ENCODE measurements around the gene PADI6.
"Not testable (repeated sequence)": the region's sequence is repeated elsewhere in the genome, so short reads cannot be mapped to it uniquely, and the experiment has no call there.

The PADI6 gene

DNA sequence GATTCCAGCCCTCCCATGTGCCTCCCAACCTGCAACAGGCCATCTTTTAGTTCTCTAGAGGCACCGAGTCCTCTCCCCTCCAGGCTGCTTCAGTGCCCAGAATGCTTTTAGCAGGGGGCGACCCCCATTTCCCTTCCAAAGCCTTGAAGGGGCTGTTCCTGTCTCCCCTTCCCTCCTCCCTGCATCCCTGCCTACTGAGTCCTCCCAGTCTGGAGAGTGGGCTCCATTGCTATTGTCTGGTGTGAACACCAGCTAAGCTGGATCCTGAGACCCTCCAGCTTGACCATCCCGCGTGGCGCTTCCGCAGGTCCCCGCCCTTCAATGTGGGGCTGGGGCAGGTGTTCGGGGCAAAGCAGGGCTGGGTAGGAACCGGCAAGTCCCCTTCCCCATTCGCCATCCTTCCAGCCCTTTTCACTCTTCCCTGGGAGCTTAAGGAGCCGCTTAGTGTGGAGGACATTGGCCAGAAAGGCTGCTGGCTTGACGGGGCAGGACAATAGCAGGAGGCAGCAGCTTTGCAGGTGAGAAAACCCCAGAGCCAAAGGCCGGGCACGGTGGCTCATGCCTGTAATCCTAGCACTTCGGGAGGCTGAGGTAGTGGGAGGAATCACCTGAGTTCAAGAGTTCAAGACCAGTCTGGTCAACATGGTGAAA, 32.2 kb downstream of the PADI6 start:
- FAIRE-seq (no peak), DNase-seq (ENCODE audit: low spot score) (no peak)

GRCh38 chr1:17404820-17405219, 32.8 kb downstream of the PADI6 start:
- no peak for FAIRE-seq
- no peak for DNase-seq (ENCODE audit: low spot score)

DNA sequence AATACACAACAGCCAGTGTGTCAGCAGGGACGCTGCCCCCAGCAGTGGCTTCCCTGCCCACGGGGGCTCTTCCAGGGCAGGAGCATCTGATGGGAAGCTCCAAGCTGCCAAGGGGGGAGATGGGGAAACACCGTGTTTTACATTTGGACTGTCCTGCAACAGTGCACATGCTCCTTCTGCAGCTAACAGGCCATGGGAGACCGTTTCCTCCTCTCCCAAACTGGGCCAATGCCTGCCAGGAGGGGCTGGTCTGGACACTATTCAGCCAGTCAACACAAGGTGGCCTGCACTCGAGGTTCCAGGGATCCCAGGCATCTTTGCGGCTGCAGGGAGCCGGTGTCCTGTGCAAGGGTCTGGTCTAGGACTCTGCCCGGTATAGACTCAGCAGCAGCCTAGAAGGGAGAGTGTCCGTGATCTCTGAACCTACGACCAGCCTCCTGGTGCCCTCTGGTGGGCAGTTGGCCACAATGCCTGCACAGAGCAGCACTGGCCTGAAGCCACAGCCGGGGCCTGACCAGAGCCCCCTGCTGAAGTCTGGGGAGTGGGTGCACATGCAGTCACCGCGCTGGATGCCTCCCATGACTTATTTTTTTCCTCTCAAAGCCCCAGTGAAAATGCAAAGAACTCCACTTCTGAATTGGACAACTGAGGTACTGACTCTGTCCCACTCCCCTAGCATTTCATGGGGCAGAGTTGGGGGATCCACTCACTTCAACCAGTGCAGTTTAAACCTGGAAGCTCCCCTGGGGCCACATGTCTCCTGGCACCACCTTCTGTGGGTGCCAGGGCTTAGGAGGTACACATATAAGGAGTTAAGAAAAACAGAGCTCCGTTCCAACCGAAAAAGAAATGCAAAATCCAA, 34.1 kb downstream of the PADI6 start:
- DNase-seq (ENCODE audit: low spot score) = peak; percentile 79
- peak; percentile 5 for FAIRE-seq

DNA sequence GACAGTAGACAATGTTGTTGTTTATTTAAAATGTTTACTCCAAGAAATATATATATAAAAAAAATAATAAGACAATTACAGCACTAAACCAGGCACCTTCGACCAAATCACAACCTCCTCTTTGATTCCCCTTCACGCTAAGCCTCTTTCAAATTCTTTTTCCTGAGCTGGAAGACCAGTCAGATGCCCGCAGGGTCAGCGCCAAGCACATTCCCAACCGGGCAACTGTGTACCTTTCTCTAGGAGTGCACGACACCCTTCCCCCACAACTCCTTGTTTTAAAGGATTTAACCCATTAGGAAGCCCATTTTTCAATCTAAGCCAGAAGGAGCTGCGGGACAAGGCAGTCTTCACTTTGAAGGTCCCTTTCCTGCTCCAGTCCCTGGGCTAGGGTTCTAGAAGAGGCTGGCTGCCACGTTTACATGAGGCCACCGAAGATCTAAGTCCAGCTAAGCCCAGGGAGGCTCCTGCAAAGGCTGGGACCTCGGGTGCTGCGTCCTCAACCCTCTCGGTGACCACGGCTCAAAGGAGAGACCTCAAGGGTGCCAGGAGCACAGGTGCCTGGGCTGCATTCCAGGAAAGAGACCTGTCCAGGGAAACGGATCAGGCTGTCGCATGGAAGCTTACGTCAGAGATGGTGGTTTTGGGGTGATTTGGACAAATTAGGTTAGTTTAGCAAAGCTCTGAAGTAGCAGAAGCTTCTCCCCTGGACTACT, 34.9 kb downstream of the PADI6 start:
- not testable (repeated sequence) for FAIRE-seq

DNA sequence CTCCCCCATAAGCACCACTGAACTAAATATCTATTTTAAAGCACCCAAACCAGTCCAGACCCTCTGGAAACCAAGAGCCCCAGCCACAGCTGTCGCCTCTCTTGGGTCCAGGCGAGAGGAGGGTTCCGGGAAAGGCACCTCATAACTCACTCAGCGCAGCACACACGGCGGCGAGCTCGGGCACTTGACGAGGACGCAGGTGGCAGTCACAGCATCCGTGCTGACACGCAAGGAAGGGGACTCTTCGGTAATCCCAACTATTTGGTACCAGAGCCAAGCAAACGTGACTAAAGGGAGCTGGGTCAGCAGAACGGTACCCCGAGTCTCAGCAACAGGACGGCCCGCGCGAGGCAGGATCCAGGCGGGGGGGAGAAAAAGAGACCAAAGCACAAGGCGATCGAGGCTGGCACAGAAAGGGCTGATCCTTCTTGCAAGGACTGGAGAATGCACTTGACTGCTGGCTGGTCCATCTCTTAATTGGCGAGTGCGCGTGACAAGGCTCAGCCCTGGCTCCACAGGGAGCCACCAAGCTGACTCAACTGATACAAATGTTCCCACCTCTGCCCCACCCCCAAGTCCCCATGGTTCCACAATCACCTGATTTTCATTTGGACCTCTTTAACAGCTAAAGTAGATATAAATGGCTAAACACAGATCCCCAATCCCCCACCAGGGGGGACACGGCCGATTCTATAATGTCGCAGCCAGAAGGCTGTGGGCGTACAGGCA, 36.0 kb downstream of the PADI6 start:
- not testable (repeated sequence) for FAIRE-seq; DNase-seq (ENCODE audit: low spot score)

More for the DNA sequence above, 34.9 kb downstream of the PADI6 start:
- not testable (repeated sequence) for DNase-seq (ENCODE audit: low spot score)

- FAIRE-seq (no peak), DNase-seq (ENCODE audit: low spot score) (no peak)
Observed at GRCh38 chr1:17409391-17409811, 37.4 kb downstream of the PADI6 start.

DNA sequence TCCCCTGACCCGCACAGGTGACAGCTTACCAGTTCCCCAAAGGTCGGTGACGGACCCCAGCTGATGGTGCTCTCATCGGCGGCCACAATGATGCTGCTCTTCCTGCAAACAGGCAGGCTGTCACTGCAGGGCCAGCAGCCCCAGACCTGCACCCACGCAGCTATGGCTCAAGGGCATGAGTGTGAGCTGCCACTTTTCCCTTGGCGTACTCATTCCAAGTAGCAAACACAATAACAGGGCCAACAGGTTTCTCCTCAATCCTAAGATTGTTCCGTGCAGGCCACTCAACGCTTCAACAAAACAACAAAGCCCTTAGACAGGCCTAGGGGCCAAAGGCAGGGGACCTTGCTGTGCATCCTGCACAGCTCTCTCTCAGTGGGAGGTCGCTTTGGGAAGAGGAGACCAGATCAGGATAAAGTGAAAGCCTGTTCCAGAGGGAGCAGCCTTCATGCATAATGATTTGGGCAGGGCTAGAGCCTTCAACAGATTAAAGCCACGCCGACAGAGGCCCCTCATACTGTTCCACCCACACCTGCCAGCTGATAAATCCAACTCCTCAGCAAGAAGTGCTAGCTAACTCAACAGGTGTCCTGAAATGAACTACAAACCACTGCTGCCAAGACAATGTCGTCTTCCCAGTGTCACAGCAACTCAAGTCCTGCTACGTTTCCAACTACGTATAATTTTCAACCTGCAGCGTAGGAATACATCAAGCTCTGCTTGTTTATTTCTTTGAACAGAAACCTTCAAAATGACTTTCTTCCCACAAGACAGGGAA, 40.3 kb downstream of the PADI6 start:
- FAIRE-seq (no peak), DNase-seq (ENCODE audit: low spot score) (no peak)

DNA sequence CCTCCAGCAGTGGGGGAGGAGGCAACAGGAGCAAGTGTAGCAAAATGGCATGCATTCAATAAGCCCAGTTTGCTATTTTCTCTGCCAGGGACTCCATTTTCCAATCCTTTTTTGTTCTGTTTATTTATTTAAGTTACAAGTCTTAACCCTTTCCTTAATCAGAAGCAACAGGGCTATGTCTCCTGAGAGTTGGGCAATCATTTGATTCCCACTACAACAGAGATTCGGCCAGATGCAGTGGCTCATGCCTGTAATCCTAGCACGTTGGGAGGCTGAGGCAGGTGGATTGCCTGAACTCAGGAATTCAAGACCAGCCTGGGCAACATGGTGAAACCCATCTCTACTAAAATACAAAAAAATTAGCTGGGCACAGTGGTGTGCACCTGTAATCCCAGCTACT, 42.0 kb downstream of the PADI6 start:
- FAIRE-seq = no peak
- no peak for DNase-seq (ENCODE audit: low spot score)

GRCh38 chr1:17416389-17416788, 44.4 kb downstream of the PADI6 start:
- FAIRE-seq = no peak
- DNase-seq (ENCODE audit: low spot score) = no peak

- DNase-seq (ENCODE audit: low spot score) (peak; percentile 78), FAIRE-seq (no peak)
Observed at GRCh38 chr1:17419626-17420328, 47.8 kb downstream of the PADI6 start.

DNA sequence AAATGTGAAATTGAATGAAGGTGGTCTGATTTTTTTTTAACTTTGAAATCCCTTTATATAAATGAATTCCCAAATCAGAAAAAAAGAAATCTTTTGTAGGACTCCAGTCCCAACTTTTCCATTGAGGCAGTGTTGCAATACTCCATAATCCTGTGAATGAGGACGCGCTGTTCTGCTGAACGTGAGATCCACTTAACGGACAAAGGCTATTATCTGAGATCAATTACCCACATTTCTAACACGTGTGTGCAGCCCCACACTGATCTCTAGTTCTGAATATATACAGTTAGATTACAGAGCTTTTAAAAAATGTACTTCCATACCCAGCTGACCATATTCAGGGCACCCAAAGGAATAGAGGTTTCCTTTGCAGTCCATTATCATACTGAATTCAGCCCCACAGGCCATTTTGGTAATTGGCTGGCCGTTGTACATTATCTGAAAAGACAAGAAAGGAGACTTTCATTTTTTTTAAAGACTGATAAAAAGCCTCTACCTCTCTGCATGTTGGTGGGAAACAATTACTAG, 48.5 kb downstream of the PADI6 start:
- FAIRE-seq = no peak
- DNase-seq (ENCODE audit: low spot score) = no peak

DNA sequence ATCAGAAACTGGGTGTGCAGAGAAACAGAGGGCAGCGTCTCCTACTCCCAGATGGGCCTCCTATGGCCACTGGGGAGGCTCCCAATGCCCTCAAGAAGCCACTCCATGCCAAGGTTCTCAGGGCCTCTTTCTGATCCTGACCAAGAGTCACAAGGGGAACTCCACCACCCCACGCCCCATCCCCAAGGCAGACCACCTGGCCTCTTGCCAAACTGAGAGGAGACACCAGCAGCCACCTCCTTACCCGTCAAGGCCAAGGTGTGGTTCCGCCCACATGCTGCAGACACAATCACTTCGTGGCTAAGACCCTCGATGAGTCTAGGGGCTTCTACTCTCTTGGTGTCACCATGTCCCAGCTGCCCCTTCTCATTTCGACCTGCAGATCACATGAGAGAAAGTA, 50.5 kb downstream of the PADI6 start:
- DNase-seq (ENCODE audit: low spot score) (no peak), FAIRE-seq (no peak)

DNA sequence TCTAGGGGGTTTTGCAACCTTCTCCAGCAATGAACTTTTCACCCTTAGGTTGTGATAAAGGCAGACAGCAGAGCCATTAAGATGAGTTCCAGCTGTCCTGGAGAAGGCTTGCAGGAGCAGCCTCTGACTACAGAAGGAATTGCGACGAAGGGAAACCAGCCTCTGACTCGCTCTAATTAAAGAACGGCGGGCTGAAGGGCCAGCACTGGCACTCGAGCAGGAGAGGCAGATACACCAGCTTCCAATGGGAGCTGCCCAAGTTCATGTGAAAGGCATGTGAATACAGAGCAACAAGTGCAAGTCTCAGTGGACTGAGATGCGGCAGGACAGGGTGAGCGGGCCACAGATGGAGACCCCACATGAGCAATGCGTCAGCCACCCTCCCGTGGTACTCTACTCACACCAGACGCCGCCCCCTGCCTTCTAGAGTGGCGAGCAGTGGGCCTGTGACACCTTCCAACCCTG, 51.8 kb downstream of the PADI6 start:
- no peak for FAIRE-seq
- DNase-seq (ENCODE audit: low spot score) = no peak

DNA sequence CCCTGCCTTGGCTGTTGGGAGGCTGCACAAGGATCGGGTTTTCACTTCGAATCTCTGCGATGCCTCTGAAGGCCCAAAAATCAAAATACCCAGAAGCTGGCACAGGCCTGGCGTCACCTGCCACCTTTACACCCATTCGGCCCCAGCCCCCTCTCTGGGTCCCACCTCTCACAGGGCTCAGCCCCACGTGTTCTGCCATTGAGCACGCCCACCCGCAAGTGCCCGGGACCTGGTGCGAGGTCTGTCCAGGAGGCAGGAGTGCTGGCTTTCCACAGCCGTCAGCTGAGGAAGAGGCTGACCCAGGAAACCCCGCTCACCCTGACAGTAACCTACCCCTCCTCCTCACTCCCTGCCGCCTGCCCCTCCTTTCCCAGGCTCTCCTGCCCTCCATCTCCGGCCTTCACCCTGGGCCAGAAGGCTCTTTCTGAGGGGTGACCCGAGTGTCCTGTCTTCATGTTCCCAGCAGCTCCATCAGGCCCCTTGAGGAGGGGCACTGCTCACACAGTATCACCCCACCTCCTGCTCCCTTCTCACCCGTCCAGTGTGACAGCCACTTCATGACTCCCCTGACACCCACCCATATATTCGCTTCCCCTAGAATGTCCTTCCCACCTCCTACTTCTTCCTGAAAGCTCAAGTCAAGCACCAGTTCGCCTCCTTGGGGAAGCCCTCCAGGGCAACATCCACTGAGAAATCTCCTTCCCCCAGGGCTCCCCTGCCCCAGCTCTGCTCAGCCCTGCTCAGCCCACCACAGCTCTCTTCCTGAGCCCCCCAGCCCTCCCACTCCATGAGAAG, 54.0 kb downstream of the PADI6 start:
- FAIRE-seq (no peak), DNase-seq (ENCODE audit: low spot score) (no peak)

DNA sequence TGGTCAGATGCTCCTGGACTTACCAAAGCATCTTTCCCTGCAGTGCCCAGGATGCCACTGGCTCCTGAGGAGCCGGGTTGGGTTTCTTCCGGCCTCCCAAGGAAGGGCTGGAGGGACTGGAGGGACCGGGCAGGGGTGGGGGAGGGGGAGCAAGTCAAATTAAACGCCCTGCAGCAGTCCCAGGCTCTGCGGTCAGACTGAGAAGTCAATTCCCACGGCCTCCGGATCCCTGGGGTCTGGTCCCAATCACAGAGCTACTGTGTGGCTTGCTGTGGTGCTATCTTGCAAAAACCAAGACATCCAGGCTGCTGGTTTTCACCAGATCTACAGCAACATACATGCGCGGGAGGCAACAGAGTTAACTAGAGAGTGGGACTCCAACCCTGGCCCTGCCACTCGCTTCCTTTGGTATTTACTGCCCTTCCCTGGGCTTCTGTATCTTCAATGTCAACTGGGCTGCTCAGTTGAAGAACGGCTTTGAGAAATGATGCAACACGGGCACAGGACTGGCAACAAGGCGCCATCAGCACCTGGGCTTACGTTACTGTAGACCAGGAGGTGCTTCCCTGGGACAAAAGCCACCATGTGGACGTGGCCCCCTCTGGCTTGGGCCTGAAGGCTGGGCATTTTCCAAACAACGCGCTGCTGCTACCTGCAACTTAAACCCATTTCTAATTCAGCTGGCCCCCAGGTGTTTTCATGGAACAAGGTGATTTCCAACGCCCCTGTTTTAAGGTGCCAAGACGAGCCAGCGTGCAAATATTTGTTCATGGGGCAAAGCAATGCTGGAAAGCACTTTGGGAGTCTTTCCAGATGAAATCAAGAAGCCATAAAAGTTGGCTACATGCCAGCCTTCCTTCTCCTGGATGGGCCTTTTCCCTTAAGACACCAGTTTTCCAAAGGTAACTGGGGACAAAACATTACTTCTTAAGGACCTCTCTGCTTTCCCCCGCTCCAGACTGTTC, 56.0 kb downstream of the PADI6 start:
- FAIRE-seq = no peak

GRCh38 chr1:17429183-17429582, 57.2 kb downstream of the PADI6 start:
- DNase-seq (ENCODE audit: low spot score) (no peak), FAIRE-seq (no peak)

More for the DNA sequence above, 56.0 kb downstream of the PADI6 start:
- no peak for DNase-seq (ENCODE audit: low spot score)

GRCh38 chr1:17432412-17432811, 60.4 kb downstream of the PADI6 start:
- FAIRE-seq (no peak), DNase-seq (ENCODE audit: low spot score) (no peak)

DNA sequence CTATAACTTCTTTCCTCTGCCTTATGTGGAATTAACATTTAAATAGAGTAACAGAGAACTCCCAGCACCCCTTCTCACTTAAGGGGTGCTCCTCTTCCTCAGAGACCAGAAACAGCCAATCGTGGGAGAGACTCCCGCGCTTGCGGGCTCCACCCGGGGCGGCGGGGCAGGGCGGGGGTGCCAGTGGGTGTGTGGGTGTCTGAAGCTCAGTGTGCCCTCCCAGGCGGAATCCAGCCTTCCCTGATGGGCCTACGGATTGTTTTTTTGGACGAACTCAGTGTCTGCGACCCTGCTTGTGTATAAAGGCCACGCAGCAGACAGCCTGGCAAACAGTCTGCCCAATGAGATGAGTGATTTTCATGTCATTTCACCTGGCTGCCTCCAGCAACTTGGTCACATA, 61.3 kb downstream of the PADI6 start:
- DNase-seq (ENCODE audit: low spot score) (no peak), FAIRE-seq (no peak)

Measured in urothelium cell line (cell line).